Left colon (tissue), 2 donors: Measurements from ENCODE around the gene SUMO4. TPM values are rescaled to one million over a fixed set of nuclear protein-coding genes. Genes with fewer than 3 reads are reported as not detected.
A peak's percentile ranks its signal among the peaks of the same experiment; 100 is the strongest.

Source experiments
- ATAC-seq: fragments of 200-7000 bp; cut with Tn5 transposase; one replicate; pipeline ENCODE4 v1.9.1; 2020; ENCODE audit warnings: mild to moderate bottlenecking, moderate library complexity
- DNase-seq, 2 donors: peaks; one replicate each; pipeline ENCODE4 v3.0.0-alpha.2; 2020
- intact Hi-C, 2 donors: fragments of 100-400 bp; cut with DNase I in 1 of 2; cut with micrococcal nuclease in 1 of 2; formaldehyde crosslinking; loops; one replicate each; pipeline versions ENCODE4 v1.11.2 to v1.14.0; 2022; cut with DNase I, micrococcal nuclease
- total RNA-seq, 2 donors: library from RNA; stranded (reverse); fragmentation: NEBNext Ultra II Directional; extraction: Animal tissue kit (Norgen Biotek cat#: 25700); gene quantifications; one replicate each; pipeline ENCODE4 v1.2.1, GENCODE V29; 2021
- donor health status: DM: no; HTN: no; CAD: no.
- donor health status: DM: yes; HTN: yes; CAD: no.

The SUMO4 gene
- total RNA-seq, 2 donors from 2014 or later, result 2.1 to 2.7 TPM

- intact Hi-C loops, result no loop called here
- DNase-seq (no peak), ATAC-seq (no peak)
These were observed 13.9 kb upstream of the SUMO4 start for GRCh38 chr6:149385998-149386646.

- intact Hi-C loops, result no loop called here
- ATAC-seq, result peak; percentile 94
- DNase-seq, result peak; percentile 10 to 33
These were observed 12.1 kb upstream of the SUMO4 start for GRCh38 chr6:149387779-149388512.

GRCh38 chr6:149389509-149390297 lies 10.4 kb upstream of the SUMO4 start:
- intact Hi-C loops, result no loop called here
- DNase-seq (no peak), ATAC-seq (no peak)

- intact Hi-C loops, result no loop called here
- ATAC-seq (no peak), DNase-seq (no peak)
These were observed 8.0 kb upstream of the SUMO4 start for GRCh38 chr6:149392093-149392492.

- no peak for ATAC-seq
- no peak for DNase-seq
- intact Hi-C loops, result no loop called here
These were observed 7.5 kb upstream of the SUMO4 start for GRCh38 chr6:149392535-149392934.

- DNase-seq (no peak), ATAC-seq (no peak)
- intact Hi-C loops, result no loop called here
These were observed 6.9 kb upstream of the SUMO4 start for GRCh38 chr6:149393002-149393679.

- no peak for ATAC-seq
- no peak for DNase-seq
- intact Hi-C loops, result no loop called here
These were observed 4.9 kb upstream of the SUMO4 start for GRCh38 chr6:149395185-149395584.

GRCh38 chr6:149397384-149397783 lies 2.7 kb upstream of the SUMO4 start:
- intact Hi-C loops, result no loop called here

GRCh38 chr6:149403534-149403933 lies 3.5 kb downstream of the SUMO4 start:
- ATAC-seq (no peak), DNase-seq (no peak)
- intact Hi-C loops, result no loop called here

More at GRCh38 chr6:149397384-149397783, 2.7 kb upstream of the SUMO4 start:
- DNase-seq, result no peak
- no peak for ATAC-seq

GRCh38 chr6:149405823-149406765 lies 6.0 kb downstream of the SUMO4 start:
- intact Hi-C loops, result no loop called here
- ATAC-seq (peak; percentile 72), DNase-seq (no peak)

GRCh38 chr6:149409617-149410016 lies 9.6 kb downstream of the SUMO4 start:
- intact Hi-C loops, result no loop called here
- ATAC-seq (no peak), DNase-seq (no peak)

- ATAC-seq (no peak), DNase-seq (no peak)
- intact Hi-C loops, result no loop called here
These were observed 10.5 kb downstream of the SUMO4 start for GRCh38 chr6:149410557-149410956.

GRCh38 chr6:149414009-149414408 lies 13.9 kb downstream of the SUMO4 start:
- no peak for DNase-seq
- ATAC-seq, result no peak
- intact Hi-C loops, result no loop called here

- ATAC-seq (peak; percentile 94), DNase-seq (no peak)
- intact Hi-C loops, result no loop called here
These were observed 14.8 kb downstream of the SUMO4 start for GRCh38 chr6:149414821-149415220.

GRCh38 chr6:149419696-149420404 lies 19.8 kb downstream of the SUMO4 start:
- ATAC-seq, result no peak

GRCh38 chr6:149421132-149421531 lies 21.1 kb downstream of the SUMO4 start:
- DNase-seq (no peak), ATAC-seq (no peak)
- intact Hi-C loops, result loop anchor here in 1 of 2 donors (10.0 kb wide), 1 partner anchor 336 kb away; no protein-coding TSS in a partner anchor

More at GRCh38 chr6:149419696-149420404, 19.8 kb downstream of the SUMO4 start:
- intact Hi-C loops, result loop anchor here in 1 of 2 donors (10.0 kb wide), 1 partner anchor 335 kb away; no protein-coding TSS in a partner anchor
- no peak for DNase-seq

GRCh38 chr6:149422581-149422980 lies 22.5 kb downstream of the SUMO4 start:
- intact Hi-C loops, result loop anchor here in 1 of 2 donors (10.0 kb wide), 1 partner anchor 338 kb away; no protein-coding TSS in a partner anchor
- DNase-seq, result no peak
- ATAC-seq, result no peak
